Natural killer cell (primary cell): Measurements from ENCODE around the gene TMEM242. TPM values are rescaled to one million over a fixed set of nuclear protein-coding genes. Genes with fewer than 3 reads are reported as not detected.

Source experiments
- ATAC-seq, 3 donors: fragments of 150-1000 bp in 2 of 3; fragments of 200-7000 bp in 1 of 3; cut with Tn5 transposase; 1 replicate in 1 of 3; 2 replicates in 2 of 3; pipeline ENCODE4 v1.10.0; 2021; ENCODE audit warnings: mild to moderate bottlenecking in 2 of 3, moderate library complexity in 2 of 3
- DNase-seq, 2 donors: peaks; one replicate each; pipeline versions ENCODE4 v3.0.0 to v3.0.0-alpha.2; 2013 to 2021; ENCODE audit warnings: mixed read lengths in 1 of 2
- H3K27ac ChIP-seq: one replicate; pipeline ENCODE4 v1.5.1; 2013; ENCODE audit warnings: mild to moderate bottlenecking, low read length
- H3K27me3 ChIP-seq: one replicate; pipeline ENCODE4 v1.6.1; 2013; ENCODE audit warnings: low read length; ENCODE audit not compliant: control insufficient read depth, insufficient read depth
- H3K36me3 ChIP-seq: one replicate; pipeline ENCODE4 v1.6.1; 2013; ENCODE audit warnings: low read length; ENCODE audit not compliant: control insufficient read depth, insufficient read depth
- H3K4me1 ChIP-seq: one replicate; pipeline ENCODE4 v1.6.1; 2013; ENCODE audit warnings: low read length; ENCODE audit not compliant: control insufficient read depth, insufficient read depth
- H3K4me3 ChIP-seq: one replicate; pipeline ENCODE4 v1.5.1; 2013; ENCODE audit warnings: low read length
- H3K9me3 ChIP-seq: one replicate; pipeline ENCODE4 v1.6.1; 2013; ENCODE audit warnings: low read length; ENCODE audit not compliant: control insufficient read depth, insufficient read depth
- H3K27ac Mint-ChIP-seq, 2 donors: one replicate each; pipeline ENCODE4 v1.8.0; 2022; ENCODE audit warnings: mild to moderate bottlenecking in 2 of 2, mixed read lengths in 2 of 2, moderate library complexity in 1 of 2
- H3K27me3 Mint-ChIP-seq, 2 donors: one replicate each; pipeline ENCODE4 v1.8.0; 2022; ENCODE audit warnings: low read depth in 2 of 2, mixed read lengths in 2 of 2
- H3K36me3 Mint-ChIP-seq: one replicate; pipeline ENCODE4 v1.8.0; 2022; ENCODE audit warnings: mixed read lengths
- H3K4me1 Mint-ChIP-seq, 2 donors: one replicate each; pipeline ENCODE4 v1.8.0; 2022; ENCODE audit warnings: mixed read lengths in 2 of 2
- H3K4me3 Mint-ChIP-seq: one replicate; pipeline ENCODE4 v1.8.0; 2022; ENCODE audit warnings: mild to moderate bottlenecking, moderate library complexity, mixed read lengths
- H3K9me3 Mint-ChIP-seq, 2 donors: one replicate each; pipeline ENCODE4 v1.8.0; 2022; ENCODE audit warnings: mixed read lengths in 2 of 2
- CTCF ChIP-seq: fragments of 200-600 bp; IDR thresholded peaks from one replicate; pipeline ENCODE4 v1.8.0; 2022; ENCODE audit warnings: antibody characterized with exemption
- WGBS: methylation state at CpG from one replicate; pipeline ENCODE4 v1.1.7; 2013; ENCODE audit warnings: missing lambda C conversion rate; ENCODE audit not compliant: insufficient coverage; 5-methylcytosine and 5-hydroxymethylcytosine counted together
- intact Hi-C: fragments of 100-400 bp; cut with micrococcal nuclease; formaldehyde crosslinking; loops from one replicate; pipeline ENCODE4 v1.14.2; 2022
- total RNA-seq, 4 donors: library from RNA; stranded (reverse); fragments of 120-200 nt in 1 of 4; gene quantifications; one replicate each; pipeline versions ENCODE4 v1.2.3 to v1.2.4, GENCODE V29; 2013 to 2022

Gene TMEM242
- total RNA-seq, 3 donors from 2014 or later (not counting 1 experiment from before 2014, with no cell fraction given) = 18.5 to 24.8 (median 19.8) TPM

GRCh38 chr6:157267109-157267611, 56.2 kb downstream of the TMEM242 start:
- TF ChIP-seq CTCF = no peak
- no peaks in the 10 kb centered on the region for H3K36me3 Mint-ChIP-seq
- peak in 1 of 3 donors; percentile 8 for ATAC-seq
- H3K4me3 ChIP-seq = no peak overlapping the region
- no peaks in the 10 kb centered on the region for H3K36me3 ChIP-seq
- intact Hi-C loops = no loop called here
- no peak overlapping the region for H3K27ac Mint-ChIP-seq
- peaks cover 8% of the 10 kb centered on the region in 2 donors for H3K27me3 Mint-ChIP-seq
- DNase-seq = no peak
- no peaks in the 10 kb centered on the region for H3K9me3 ChIP-seq
- H3K4me3 Mint-ChIP-seq = no peak overlapping the region
- no peak overlapping the region for H3K27ac ChIP-seq
- H3K4me1 Mint-ChIP-seq = peaks cover 0 to 11% of the 10 kb centered on the region in 2 donors
- WGBS = 87% methylated on average over 18 of the region's 18 CpGs
- no peaks in the 10 kb centered on the region for H3K27me3 ChIP-seq
- peaks cover 4 to 8% of the 10 kb centered on the region in 2 donors for H3K9me3 Mint-ChIP-seq
- H3K4me1 ChIP-seq = no peaks in the 10 kb centered on the region

DNA sequence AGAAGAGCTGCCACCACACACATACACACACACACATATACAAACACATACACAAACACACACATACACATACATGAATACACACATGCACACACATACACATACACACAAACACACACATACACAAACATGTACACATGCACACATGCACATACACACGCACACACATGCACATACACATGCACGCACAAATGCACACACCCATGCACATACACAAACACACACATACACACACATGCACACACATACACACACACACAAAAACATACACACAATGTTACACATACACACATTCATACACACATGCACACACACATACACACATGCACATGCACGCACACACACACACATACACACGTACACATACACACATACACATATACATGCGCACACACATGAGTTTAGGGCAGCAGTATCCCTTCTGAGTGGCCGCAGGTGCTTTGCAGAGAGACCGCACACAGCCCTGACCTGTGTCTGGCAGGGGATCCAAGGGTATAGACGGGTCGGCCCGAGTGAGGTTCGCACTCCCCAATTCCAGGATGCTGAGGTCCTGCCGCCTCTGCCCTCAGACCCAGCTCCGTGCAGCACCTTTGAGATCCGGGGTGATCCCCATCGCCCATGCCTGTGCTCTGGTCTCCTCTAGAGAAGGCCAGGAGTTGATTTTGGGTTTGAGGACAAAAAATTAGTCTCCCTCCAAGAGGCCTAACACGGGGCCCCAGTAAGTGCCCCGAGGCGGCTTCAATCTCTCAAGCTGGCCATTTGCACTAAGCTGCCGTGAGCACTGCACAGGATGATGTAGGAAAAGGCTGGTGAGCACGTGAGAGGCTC, 56.8 kb downstream of the TMEM242 start:
- H3K4me1 Mint-ChIP-seq = peaks cover 0 to 11% of the 10 kb centered on the region in 2 donors
- no peak overlapping the region for H3K4me3 ChIP-seq
- no peak overlapping the region for H3K4me3 Mint-ChIP-seq
- no peaks in the 10 kb centered on the region for H3K36me3 ChIP-seq
- ATAC-seq (peak in 1 of 3 donors; percentile 22), DNase-seq (no peak)
- H3K36me3 Mint-ChIP-seq = no peaks in the 10 kb centered on the region
- WGBS = 96% methylated on average over 20 of the region's 20 CpGs
- no peak overlapping the region for H3K27ac ChIP-seq
- no peak overlapping the region for H3K27ac Mint-ChIP-seq
- TF ChIP-seq CTCF = no peak
- no peaks in the 10 kb centered on the region for H3K9me3 ChIP-seq
- intact Hi-C loops = no loop called here
- peaks cover 4 to 8% of the 10 kb centered on the region in 2 donors for H3K9me3 Mint-ChIP-seq
- H3K27me3 Mint-ChIP-seq = peaks cover 8 to 11% of the 10 kb centered on the region in 2 donors
- H3K27me3 ChIP-seq = no peaks in the 10 kb centered on the region
- no peaks in the 10 kb centered on the region for H3K4me1 ChIP-seq

GRCh38 chr6:157265635-157266034, 57.7 kb downstream of the TMEM242 start:
- Histone ChIP-seq H3K9me3 (no peaks in the 10 kb centered on the region), H3K4me3 (no peak overlapping the region), H3K36me3 (no peaks in the 10 kb centered on the region), H3K4me1 (no peaks in the 10 kb centered on the region), H3K27me3 (no peaks in the 10 kb centered on the region), H3K27ac (no peak overlapping the region)
- Mint-ChIP-seq H3K9me3 (peaks cover 4 to 8% of the 10 kb centered on the region in 2 donors), H3K4me3 (no peak overlapping the region), H3K36me3 (no peaks in the 10 kb centered on the region), H3K27ac (no peak overlapping the region), H3K27me3 (peaks cover 8 to 11% of the 10 kb centered on the region in 2 donors), H3K4me1 (peaks cover 0 to 9% of the 10 kb centered on the region in 2 donors)
- DNase-seq (no peak), ATAC-seq (no peak)
- intact Hi-C loops = no loop called here
- TF ChIP-seq CTCF = no peak
- 87% methylated on average over 6 of the region's 6 CpGs for WGBS
